ENCODE measurements around the gene PLA2G2C.

PLA2G2C gene

GRCh38 chr1:20115479-20115878 lies 70.8 kb downstream of the PLA2G2C start:
- DNase-seq, result no peak
- TF ChIP-seq GATA1 (IDR thresholded peaks at IDR 0.05; ENCODE audit: low read depth, low read length) (no peak), POLR2A (IDR thresholded peaks at IDR 0.05; ENCODE audit: low read length) (no peak)

DNA sequence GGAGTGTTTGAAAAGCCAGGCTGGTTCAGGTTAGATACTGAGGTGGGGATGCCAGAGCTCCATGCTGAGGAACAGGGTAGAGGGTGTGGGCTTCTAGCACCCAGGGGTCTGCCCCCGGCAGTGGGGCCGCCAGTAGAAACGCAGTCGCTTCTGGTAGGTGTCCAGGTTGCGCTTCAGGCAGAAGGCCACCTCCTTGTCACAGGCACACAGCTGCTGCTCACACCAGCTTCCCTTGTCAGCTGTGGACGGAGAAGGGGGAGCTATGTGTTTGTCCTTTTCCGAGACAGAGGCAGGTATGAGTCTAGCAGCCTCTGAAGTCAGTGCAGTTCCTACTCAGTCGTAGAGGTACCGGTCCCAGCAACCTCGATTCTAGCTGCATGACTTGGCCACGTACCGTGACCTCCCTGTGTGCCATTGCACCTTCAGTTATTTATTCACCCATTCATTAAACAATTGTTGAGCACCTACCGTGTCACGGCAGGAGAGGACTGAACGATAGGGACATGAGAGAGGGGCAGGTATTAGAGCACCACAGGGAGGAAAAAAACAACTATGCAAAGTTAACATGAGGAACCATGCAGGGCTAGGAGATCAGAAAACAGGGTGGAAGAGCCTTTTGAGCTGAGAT lies 72.2 kb downstream of the PLA2G2C start:
- no peak for DNase-seq
- TF ChIP-seq GATA1 (IDR thresholded peaks at IDR 0.05; ENCODE audit: low read depth, low read length), result no peak
- TF ChIP-seq POLR2A (IDR thresholded peaks at IDR 0.05; ENCODE audit: low read length), result no peak
